ENCODE results near the gene GDNF.

DNA sequence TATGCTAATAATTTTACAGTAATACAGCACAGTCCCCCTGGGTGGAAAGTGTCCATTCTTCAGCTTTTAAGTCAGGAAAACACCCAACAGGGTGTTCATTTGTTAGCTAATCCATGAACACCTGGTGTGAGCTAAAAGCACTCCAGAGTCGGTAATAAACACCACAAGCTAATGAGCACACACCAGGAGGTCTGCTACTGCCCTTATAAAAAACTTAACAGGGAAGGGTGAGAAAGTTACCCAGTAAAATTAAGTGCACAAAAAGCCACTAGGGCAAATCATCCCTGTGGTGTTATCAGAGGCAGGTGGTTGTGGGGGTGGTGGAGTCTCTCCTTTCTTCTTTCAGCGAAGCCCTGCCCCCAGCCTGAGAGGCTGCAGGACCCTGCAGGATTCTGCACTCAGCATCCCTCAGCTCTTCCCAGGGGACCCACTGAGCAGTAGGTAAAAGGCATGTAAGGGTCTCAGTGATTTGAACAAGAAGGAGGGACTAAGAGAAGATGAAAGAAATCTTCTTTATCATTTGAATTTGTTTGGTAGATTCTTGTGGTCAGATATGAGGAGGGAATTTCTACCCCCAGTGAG, 14.4 kb downstream of the GDNF start:
- TF ChIP-seq, protein P1, sequence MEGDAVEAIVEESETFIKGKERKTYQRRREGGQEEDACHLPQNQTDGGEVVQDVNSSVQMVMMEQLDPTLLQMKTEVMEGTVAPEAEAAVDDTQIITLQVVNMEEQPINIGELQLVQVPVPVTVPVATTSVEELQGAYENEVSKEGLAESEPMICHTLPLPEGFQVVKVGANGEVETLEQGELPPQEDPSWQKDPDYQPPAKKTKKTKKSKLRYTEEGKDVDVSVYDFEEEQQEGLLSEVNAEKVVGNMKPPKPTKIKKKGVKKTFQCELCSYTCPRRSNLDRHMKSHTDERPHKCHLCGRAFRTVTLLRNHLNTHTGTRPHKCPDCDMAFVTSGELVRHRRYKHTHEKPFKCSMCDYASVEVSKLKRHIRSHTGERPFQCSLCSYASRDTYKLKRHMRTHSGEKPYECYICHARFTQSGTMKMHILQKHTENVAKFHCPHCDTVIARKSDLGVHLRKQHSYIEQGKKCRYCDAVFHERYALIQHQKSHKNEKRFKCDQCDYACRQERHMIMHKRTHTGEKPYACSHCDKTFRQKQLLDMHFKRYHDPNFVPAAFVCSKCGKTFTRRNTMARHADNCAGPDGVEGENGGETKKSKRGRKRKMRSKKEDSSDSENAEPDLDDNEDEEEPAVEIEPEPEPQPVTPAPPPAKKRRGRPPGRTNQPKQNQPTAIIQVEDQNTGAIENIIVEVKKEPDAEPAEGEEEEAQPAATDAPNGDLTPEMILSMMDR (IDR thresholded peaks at IDR 0.05), result no peak
- no peak for TF ChIP-seq EP300 (IDR thresholded peaks at IDR 0.05)

Measured in ovary (tissue), 3 donors.